Hypothalamus (tissue), 51 donors: Measurements from ENCODE around the gene ASPSCR1.
A peak's percentile ranks its signal among the peaks of the same experiment; 100 is the strongest.

Experiments
- DNase-seq, 51 donors: peaks; one replicate each; lab custom pipeline; 2025; lab: John Stamatoyannopoulos, UW

Gene ASPSCR1

DNA sequence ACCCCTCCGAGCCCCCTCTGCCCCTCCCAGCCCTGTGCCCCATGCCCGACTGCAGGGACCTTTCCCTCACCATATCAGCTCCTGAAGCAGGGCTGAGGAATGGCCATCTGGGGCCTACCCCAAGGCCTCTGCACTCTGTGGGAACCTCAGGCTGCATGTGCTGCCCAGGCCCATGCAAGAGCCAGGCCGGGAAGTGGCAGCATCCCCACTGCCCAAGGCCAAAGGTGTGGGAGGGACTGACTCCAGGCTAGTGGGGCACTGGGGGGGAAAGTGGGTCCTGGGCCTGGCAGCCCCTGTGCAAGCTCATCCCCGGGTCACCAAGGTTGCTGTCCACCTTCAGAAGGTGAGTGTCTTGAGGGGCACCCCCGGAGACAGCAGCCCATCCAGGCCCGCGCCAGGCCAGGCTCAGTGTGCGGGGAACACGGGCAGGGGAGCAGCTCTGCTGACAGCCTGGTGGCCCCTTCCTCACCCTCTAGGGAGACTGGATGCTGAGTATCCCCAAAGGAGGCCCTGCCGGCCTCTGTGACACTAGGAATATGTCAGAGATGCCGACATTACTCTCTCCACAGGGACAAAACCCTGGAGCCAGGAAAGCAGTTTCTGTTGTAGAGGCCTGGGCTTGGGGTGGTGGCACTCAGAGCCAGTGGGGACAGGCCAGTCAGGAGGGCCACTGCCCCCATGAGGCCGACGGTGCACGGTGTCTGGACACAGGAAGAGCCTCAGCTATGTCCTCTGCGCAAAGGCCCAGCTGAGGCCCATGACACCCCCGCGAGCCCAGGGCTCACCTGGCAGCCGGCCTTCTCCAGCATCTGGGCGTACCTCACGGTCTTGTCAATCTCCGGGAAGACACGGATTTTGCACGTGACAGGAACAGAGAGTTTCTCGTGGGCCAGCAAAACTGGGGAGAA, 84.9 kb downstream of the ASPSCR1 start:
- no peak for DNase-seq

DNA sequence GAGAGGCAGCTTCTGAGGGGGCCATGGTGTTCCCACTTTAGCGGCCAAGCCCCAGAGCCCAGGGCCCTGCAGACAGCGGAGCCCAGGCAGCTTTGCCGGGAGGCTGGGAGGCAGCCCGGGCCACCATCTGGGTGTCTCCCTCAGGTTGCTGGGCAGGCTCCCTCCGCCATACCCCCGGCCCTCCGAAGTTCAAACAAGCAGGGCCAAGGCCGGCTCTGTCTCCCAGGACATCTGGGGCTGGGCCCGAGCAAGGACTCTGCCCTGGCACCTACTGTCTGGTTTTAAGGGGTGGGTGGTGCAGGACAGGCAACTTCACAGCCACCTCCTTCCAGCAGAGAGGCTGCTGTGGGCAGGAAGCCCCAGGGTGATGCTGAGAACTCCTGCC, 85.5 kb downstream of the ASPSCR1 start:
- no peak for DNase-seq

DNA sequence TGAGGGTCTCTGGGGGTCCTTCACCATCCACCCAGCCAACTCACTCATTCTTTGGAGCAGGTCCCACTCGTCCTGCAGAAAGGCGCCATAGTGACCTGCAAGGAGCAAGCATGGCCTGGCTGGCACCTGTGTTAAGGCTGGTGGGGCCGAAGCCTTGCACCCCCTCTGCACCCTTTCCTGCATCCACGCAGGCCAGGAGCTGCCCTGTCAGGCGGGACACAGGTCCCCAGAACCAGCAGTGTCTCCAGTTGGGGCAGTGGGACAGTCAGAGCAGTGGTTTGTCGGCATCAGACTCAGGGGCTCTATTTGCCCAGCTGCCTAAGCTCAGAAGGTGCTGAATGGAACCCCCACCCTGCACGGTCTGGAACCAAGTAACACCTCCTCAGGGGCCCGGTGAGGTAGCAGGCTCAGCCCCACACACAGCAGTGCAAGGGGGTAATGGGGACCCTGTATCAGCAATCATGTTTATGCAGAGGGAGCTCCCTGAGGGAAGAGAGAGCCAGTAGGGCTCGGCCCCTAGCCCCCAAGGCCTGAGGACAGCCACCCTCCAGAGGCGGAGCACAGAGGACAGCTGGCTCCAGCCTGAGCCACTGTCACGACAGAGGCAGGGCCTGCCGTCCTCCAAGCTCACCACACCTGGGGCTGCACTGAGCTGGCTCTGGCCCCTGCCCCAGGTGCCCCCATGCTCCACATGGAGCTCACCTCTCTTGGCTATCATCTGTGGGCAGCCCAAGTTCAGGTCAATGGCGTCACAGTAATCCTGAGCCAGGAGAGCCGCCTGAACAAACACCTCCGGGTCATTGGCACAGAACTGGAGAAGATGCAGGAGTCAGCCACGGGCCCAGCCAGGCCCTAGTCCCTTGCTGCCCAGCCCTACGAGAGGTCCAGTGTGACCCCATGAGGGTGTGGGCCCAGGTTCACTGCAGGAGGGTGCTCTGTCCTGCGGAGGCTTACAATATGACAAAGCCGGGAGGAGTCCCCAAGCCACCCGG, 86.3 kb downstream of the ASPSCR1 start:
- no peak for DNase-seq

DNA sequence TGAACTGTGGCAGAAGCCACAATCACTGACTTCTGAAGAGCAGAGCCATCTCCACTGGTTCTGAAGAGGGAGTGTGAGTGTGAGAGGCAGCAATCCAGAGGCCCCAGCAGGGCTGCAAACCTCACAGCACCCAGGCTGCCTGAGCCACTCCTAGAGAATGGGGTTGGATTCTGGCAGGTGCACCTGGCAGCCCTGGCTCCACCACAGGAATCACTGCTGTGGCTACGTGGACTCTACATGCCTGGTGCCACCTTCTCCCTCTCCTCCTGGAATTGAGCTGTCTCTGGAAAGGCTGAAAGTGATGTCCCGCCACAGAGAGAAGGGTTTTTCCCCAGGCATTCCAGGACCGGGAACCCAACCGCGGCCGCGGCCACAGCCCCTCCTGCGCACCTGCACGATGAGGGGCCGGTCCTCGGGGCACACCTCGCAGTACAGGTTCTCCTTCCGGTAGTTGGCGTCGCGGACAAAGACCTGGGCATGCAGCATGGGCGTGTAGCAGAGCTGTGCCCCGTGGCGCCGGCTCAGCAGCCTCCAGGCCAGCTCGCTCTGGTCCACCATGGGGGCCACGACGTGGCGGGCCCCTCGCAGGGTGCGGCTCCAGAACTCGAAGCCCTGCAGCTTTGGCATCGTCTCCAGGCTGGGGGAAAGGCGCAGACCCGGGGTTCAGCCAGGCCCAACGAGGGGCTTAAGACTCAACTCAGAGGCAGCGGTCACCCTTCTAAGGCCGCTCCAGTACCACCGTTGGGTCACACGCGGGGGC, 87.2 kb downstream of the ASPSCR1 start:
- DNase-seq, result no peak

DNA sequence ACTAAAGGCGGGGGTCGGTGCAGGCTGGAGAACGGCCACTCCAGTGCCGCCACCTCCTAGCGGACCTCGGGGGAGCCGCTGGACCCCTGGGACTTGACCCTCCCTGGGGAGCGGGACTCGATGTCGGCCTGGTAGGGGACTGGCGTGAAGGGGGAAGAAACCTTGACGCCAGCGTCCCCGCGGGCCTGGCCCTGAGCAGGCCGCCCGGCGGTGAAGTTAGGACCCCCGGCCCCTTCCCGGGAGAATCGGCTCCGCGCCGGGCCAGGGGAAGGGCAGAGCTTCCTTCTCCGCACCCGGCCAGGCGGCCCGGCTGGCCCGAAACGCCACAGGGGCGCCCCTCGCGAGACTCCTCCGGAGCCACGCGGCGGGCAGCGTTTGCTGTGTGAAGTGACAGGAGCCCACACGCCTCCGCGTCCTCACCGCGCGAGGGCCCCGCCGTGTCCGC, 87.8 kb downstream of the ASPSCR1 start:
- DNase-seq, result peak in 1 of 51 donors; percentile 43

DNA sequence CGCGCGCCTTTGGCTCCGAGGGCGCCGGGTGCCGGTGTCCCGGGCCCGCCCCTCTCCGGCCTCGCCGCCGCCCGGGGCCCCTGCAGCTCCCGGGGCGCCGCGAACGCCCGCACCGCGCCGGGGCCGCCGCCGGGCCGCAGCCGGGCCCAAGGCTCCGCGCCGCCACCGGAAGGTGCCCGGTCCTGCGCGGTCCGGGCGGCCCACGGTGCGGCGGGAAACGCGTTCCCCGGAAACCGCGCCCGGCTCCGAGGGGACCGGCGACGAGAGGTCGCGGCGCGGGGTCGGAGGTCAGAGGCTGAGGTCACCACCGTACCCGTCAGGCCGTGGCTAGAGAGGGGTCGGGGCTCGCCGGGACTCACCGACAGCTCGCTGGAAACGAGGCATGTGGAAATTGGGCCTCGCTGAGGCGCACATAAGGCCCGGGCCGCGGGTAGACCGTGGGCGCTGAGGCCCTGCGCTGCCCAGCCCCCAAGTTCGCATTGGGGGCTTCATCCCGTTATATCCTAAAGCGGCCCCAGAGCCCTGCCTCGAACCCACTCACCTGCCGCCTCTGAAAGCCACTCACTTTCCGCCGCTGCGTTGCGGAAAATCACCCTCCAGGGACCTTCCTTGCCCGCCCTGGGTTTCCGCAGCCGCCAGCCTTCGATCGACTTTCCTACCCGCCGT, 88.3 kb downstream of the ASPSCR1 start, which contains the start of gene DUS1L:
Gene DUS1L (minus strand): TSS at position 167 of the 666 bp plus-strand sequence. CDS start 745 bp downstream, outside the sequence.
- peak in 39 of 51 donors; percentile 8 to 75 (median 36) for DNase-seq
